ENCODE data around the gene PACS2.
A peak's percentile ranks its signal among the peaks of the same experiment; 100 is the strongest.

Gene PACS2

GRCh38 chr14:105430042-105430441 lies 115.5 kb downstream of the PACS2 start:
- H3K36me3 ChIP-seq (ENCODE audit: insufficient read depth, low read length): peaks cover 22% of the 10 kb centered on the region
- H3K4me1 ChIP-seq (ENCODE audit: control insufficient read depth, insufficient read depth, low read length): peaks cover 20% of the 10 kb centered on the region
- H3K4me2 ChIP-seq (ENCODE audit: low read length): peak overlapping the region; percentile 1
- H3K9me3 ChIP-seq (replicated peaks; ENCODE audit: low read length): no peaks in the 10 kb centered on the region
- no peak overlapping the region for H3K4me3 ChIP-seq (ENCODE audit: low read length)
- no peak overlapping the region for H3K9ac ChIP-seq (ENCODE audit: low read depth, low read length)
- no peaks in the 10 kb centered on the region for H3K27me3 ChIP-seq (ENCODE audit: control insufficient read depth, insufficient read depth, low read length)

- Histone ChIP-seq H3K4me3 (ENCODE audit: low read length) (peak overlapping the region; percentile 9), H3K4me2 (ENCODE audit: low read length) (peak overlapping the region; percentile 70), H3K9me3 (replicated peaks; ENCODE audit: low read length) (no peaks in the 10 kb centered on the region), H3K4me1 (ENCODE audit: control insufficient read depth, insufficient read depth, low read length) (peaks cover 20% of the 10 kb centered on the region), H3K27me3 (ENCODE audit: control insufficient read depth, insufficient read depth, low read length) (no peaks in the 10 kb centered on the region), H3K9ac (ENCODE audit: low read depth, low read length) (peak overlapping the region; percentile 15), H3K36me3 (ENCODE audit: insufficient read depth, low read length) (peaks cover 19% of the 10 kb centered on the region)
Observed at GRCh38 chr14:105430565-105430964, 116.0 kb downstream of the PACS2 start.

GRCh38 chr14:105431256-105431655 lies 116.7 kb downstream of the PACS2 start:
- peak overlapping the region; percentile 70 for H3K4me2 ChIP-seq (ENCODE audit: low read length)
- no peaks in the 10 kb centered on the region for H3K9me3 ChIP-seq (replicated peaks; ENCODE audit: low read length)
- H3K4me1 ChIP-seq (ENCODE audit: control insufficient read depth, insufficient read depth, low read length): peaks cover 20% of the 10 kb centered on the region
- H3K4me3 ChIP-seq (ENCODE audit: low read length): no peak overlapping the region
- no peaks in the 10 kb centered on the region for H3K27me3 ChIP-seq (ENCODE audit: control insufficient read depth, insufficient read depth, low read length)
- H3K9ac ChIP-seq (ENCODE audit: low read depth, low read length): peak overlapping the region; percentile 15
- H3K36me3 ChIP-seq (ENCODE audit: insufficient read depth, low read length): peaks cover 19% of the 10 kb centered on the region

- Histone ChIP-seq H3K36me3 (ENCODE audit: insufficient read depth, low read length) (peaks cover 18% of the 10 kb centered on the region), H3K4me3 (ENCODE audit: low read length) (no peak overlapping the region), H3K4me2 (ENCODE audit: low read length) (no peak overlapping the region), H3K9me3 (replicated peaks; ENCODE audit: low read length) (no peaks in the 10 kb centered on the region), H3K27me3 (ENCODE audit: control insufficient read depth, insufficient read depth, low read length) (no peaks in the 10 kb centered on the region), H3K4me1 (ENCODE audit: control insufficient read depth, insufficient read depth, low read length) (peaks cover 20% of the 10 kb centered on the region), H3K9ac (ENCODE audit: low read depth, low read length) (no peak overlapping the region)
Observed at GRCh38 chr14:105432657-105433056, 118.1 kb downstream of the PACS2 start.

GRCh38 chr14:105433161-105433605 lies 118.6 kb downstream of the PACS2 start:
- H3K4me2 ChIP-seq (ENCODE audit: low read length): no peak overlapping the region
- H3K36me3 ChIP-seq (ENCODE audit: insufficient read depth, low read length): peaks cover 18% of the 10 kb centered on the region
- H3K4me1 ChIP-seq (ENCODE audit: control insufficient read depth, insufficient read depth, low read length): peaks cover 20% of the 10 kb centered on the region

GRCh38 chr14:105436402-105436801 lies 121.9 kb downstream of the PACS2 start:
- Histone ChIP-seq H3K4me2 (ENCODE audit: low read length) (no peak overlapping the region), H3K27me3 (ENCODE audit: control insufficient read depth, insufficient read depth, low read length) (no peaks in the 10 kb centered on the region), H3K4me1 (ENCODE audit: control insufficient read depth, insufficient read depth, low read length) (peaks cover 8% of the 10 kb centered on the region), H3K36me3 (ENCODE audit: insufficient read depth, low read length) (peaks cover 28% of the 10 kb centered on the region), H3K9ac (ENCODE audit: low read depth, low read length) (no peak overlapping the region), H3K9me3 (replicated peaks; ENCODE audit: low read length) (no peaks in the 10 kb centered on the region), H3K4me3 (ENCODE audit: low read length) (no peak overlapping the region)

More at GRCh38 chr14:105433161-105433605, 118.6 kb downstream of the PACS2 start:
- Histone ChIP-seq H3K9me3 (replicated peaks; ENCODE audit: low read length) (no peaks in the 10 kb centered on the region), H3K27me3 (ENCODE audit: control insufficient read depth, insufficient read depth, low read length) (no peaks in the 10 kb centered on the region), H3K4me3 (ENCODE audit: low read length) (no peak overlapping the region), H3K9ac (ENCODE audit: low read depth, low read length) (no peak overlapping the region)

GRCh38 chr14:105436891-105437722 lies 122.6 kb downstream of the PACS2 start:
- Histone ChIP-seq H3K36me3 (ENCODE audit: insufficient read depth, low read length) (peaks cover 33% of the 10 kb centered on the region), H3K9me3 (replicated peaks; ENCODE audit: low read length) (no peaks in the 10 kb centered on the region), H3K4me3 (ENCODE audit: low read length) (no peak overlapping the region), H3K9ac (ENCODE audit: low read depth, low read length) (no peak overlapping the region), H3K27me3 (ENCODE audit: control insufficient read depth, insufficient read depth, low read length) (no peaks in the 10 kb centered on the region), H3K4me1 (ENCODE audit: control insufficient read depth, insufficient read depth, low read length) (peaks cover 5% of the 10 kb centered on the region), H3K4me2 (ENCODE audit: low read length) (no peak overlapping the region)

GRCh38 chr14:105437723-105438500 lies 123.4 kb downstream of the PACS2 start:
- Histone ChIP-seq H3K9ac (ENCODE audit: low read depth, low read length) (no peak overlapping the region), H3K27me3 (ENCODE audit: control insufficient read depth, insufficient read depth, low read length) (no peaks in the 10 kb centered on the region), H3K36me3 (ENCODE audit: insufficient read depth, low read length) (peaks cover 37% of the 10 kb centered on the region), H3K4me2 (ENCODE audit: low read length) (no peak overlapping the region), H3K4me3 (ENCODE audit: low read length) (no peak overlapping the region), H3K9me3 (replicated peaks; ENCODE audit: low read length) (no peaks in the 10 kb centered on the region), H3K4me1 (ENCODE audit: control insufficient read depth, insufficient read depth, low read length) (peaks cover 5% of the 10 kb centered on the region)

- Histone ChIP-seq H3K9me3 (replicated peaks; ENCODE audit: low read length) (no peaks in the 10 kb centered on the region), H3K4me1 (ENCODE audit: control insufficient read depth, insufficient read depth, low read length) (peaks cover 5% of the 10 kb centered on the region), H3K4me3 (ENCODE audit: low read length) (no peak overlapping the region), H3K36me3 (ENCODE audit: insufficient read depth, low read length) (peaks cover 40% of the 10 kb centered on the region), H3K4me2 (ENCODE audit: low read length) (no peak overlapping the region), H3K9ac (ENCODE audit: low read depth, low read length) (no peak overlapping the region), H3K27me3 (ENCODE audit: control insufficient read depth, insufficient read depth, low read length) (no peaks in the 10 kb centered on the region)
Observed at GRCh38 chr14:105439179-105439578, 124.6 kb downstream of the PACS2 start.

- Histone ChIP-seq H3K27me3 (ENCODE audit: control insufficient read depth, insufficient read depth, low read length) (no peaks in the 10 kb centered on the region), H3K36me3 (ENCODE audit: insufficient read depth, low read length) (peaks cover 40% of the 10 kb centered on the region), H3K4me3 (ENCODE audit: low read length) (no peak overlapping the region), H3K4me2 (ENCODE audit: low read length) (no peak overlapping the region), H3K9me3 (replicated peaks; ENCODE audit: low read length) (no peaks in the 10 kb centered on the region), H3K4me1 (ENCODE audit: control insufficient read depth, insufficient read depth, low read length) (peaks cover 5% of the 10 kb centered on the region), H3K9ac (ENCODE audit: low read depth, low read length) (no peak overlapping the region)
Observed at GRCh38 chr14:105439710-105440553, 125.4 kb downstream of the PACS2 start.

- Histone ChIP-seq H3K36me3 (ENCODE audit: insufficient read depth, low read length) (peaks cover 40% of the 10 kb centered on the region), H3K4me3 (ENCODE audit: low read length) (no peak overlapping the region), H3K4me1 (ENCODE audit: control insufficient read depth, insufficient read depth, low read length) (peaks cover 5% of the 10 kb centered on the region), H3K27me3 (ENCODE audit: control insufficient read depth, insufficient read depth, low read length) (no peaks in the 10 kb centered on the region), H3K4me2 (ENCODE audit: low read length) (no peak overlapping the region), H3K9ac (ENCODE audit: low read depth, low read length) (no peak overlapping the region), H3K9me3 (replicated peaks; ENCODE audit: low read length) (no peaks in the 10 kb centered on the region)
Observed at GRCh38 chr14:105440554-105440900, 126.0 kb downstream of the PACS2 start.
